H9 (cell line): Measurements from ENCODE around the gene ELP1. TPM values are rescaled to one million over a fixed set of nuclear protein-coding genes. Genes with fewer than 3 reads are reported as not detected.
"Not testable (repeated sequence)": the region's sequence is repeated elsewhere in the genome, so short reads cannot be mapped to it uniquely, and the experiment has no call there.

Experiments used
- DNase-seq: peaks from one replicate; pipeline ENCODE4 v3.0.0-alpha.2; 2017
- H2AFZ ChIP-seq: one replicate; pipeline ENCODE4 v1.6.1; 2013; ENCODE audit warnings: mild to moderate bottlenecking, low read length, control low read depth, moderate library complexity
- H2AK5ac ChIP-seq: 2 replicates; pipeline ENCODE4 v1.6.1; 2013; ENCODE audit warnings: low read length, control low read depth, mixed read lengths; ENCODE audit not compliant: insufficient read length
- H2BK120ac ChIP-seq: one replicate; pipeline ENCODE4 v1.6.1; 2013; ENCODE audit warnings: low read depth, mild to moderate bottlenecking, low read length, control low read depth, inconsistent platforms; ENCODE audit not compliant: poor library complexity, severe bottlenecking
- H2BK12ac ChIP-seq: 2 replicates; pipeline ENCODE4 v1.6.1; 2013; ENCODE audit warnings: low read length, control low read depth, mixed read lengths, low read depth; ENCODE audit not compliant: insufficient read length
- H2BK15ac ChIP-seq: 2 replicates; pipeline ENCODE4 v1.6.1; 2013; ENCODE audit warnings: low read depth, low read length, control low read depth
- H2BK20ac ChIP-seq: one replicate; pipeline ENCODE4 v1.6.1; 2013; ENCODE audit warnings: low read depth, mild to moderate bottlenecking, low read length, control low read depth, inconsistent platforms; ENCODE audit not compliant: poor library complexity, severe bottlenecking
- H2BK5ac ChIP-seq: 2 replicates; pipeline ENCODE4 v1.6.1; 2013; ENCODE audit warnings: low read length, control low read depth, mixed read lengths; ENCODE audit not compliant: insufficient read length
- H3K14ac ChIP-seq: 2 replicates; pipeline ENCODE4 v1.6.1; 2013; ENCODE audit warnings: low read length, control low read depth; ENCODE audit not compliant: insufficient read depth
- H3K18ac ChIP-seq: 2 replicates; pipeline ENCODE4 v1.6.1; 2013; ENCODE audit warnings: low read depth, mild to moderate bottlenecking, mixed read lengths, low read length, control low read depth; ENCODE audit not compliant: insufficient read length
- H3K23ac ChIP-seq: 2 replicates; pipeline ENCODE4 v1.6.1; 2013; ENCODE audit warnings: low read length, control low read depth, mixed read lengths, low read depth; ENCODE audit not compliant: insufficient read length
- H3K23me2 ChIP-seq: 2 replicates; pipeline ENCODE4 v1.6.1; 2013; ENCODE audit warnings: low read depth, mild to moderate bottlenecking, mixed read lengths, low read length, control low read depth; ENCODE audit not compliant: insufficient read length, poor library complexity, severe bottlenecking
- H3K27ac ChIP-seq: 2 replicates; pipeline ENCODE4 v1.5.1; 2013; ENCODE audit warnings: low read length, control low read depth, mixed read lengths, low read depth; ENCODE audit not compliant: insufficient read length
- H3K27me3 ChIP-seq: 2 replicates; pipeline ENCODE4 v1.6.1; 2013; ENCODE audit warnings: low read length, control low read depth, inconsistent platforms; ENCODE audit not compliant: insufficient read depth
- H3K4ac ChIP-seq: 2 replicates; pipeline ENCODE4 v1.6.1; 2013; ENCODE audit warnings: low read depth, mild to moderate bottlenecking, control low read depth, inconsistent platforms, low read length, moderate library complexity
- H3K4me1 ChIP-seq: 2 replicates; pipeline ENCODE4 v1.6.1; 2013; ENCODE audit warnings: low read length, control low read depth, inconsistent platforms; ENCODE audit not compliant: insufficient read depth
- H3K4me2 ChIP-seq: 2 replicates; pipeline ENCODE4 v1.6.1; 2013; ENCODE audit warnings: low read length, control low read depth, mixed read lengths; ENCODE audit not compliant: insufficient read length, insufficient read depth
- H3K56ac ChIP-seq: 2 replicates; pipeline ENCODE4 v1.6.1; 2013; ENCODE audit warnings: low read depth, mild to moderate bottlenecking, mixed read lengths, low read length, control low read depth; ENCODE audit not compliant: insufficient read length
- H3K79me1 ChIP-seq: 2 replicates; pipeline ENCODE4 v1.6.1; 2013; ENCODE audit warnings: low read depth, mild to moderate bottlenecking, moderate library complexity, low read length, control low read depth, inconsistent platforms; ENCODE audit not compliant: insufficient read depth, poor library complexity, severe bottlenecking
- H3K79me2 ChIP-seq: 2 replicates; pipeline ENCODE4 v1.6.1; 2013; ENCODE audit warnings: low read length, control low read depth, inconsistent platforms; ENCODE audit not compliant: insufficient read depth
- H3K9ac ChIP-seq: 2 replicates; pipeline ENCODE4 v1.6.1; 2013; ENCODE audit warnings: low read length, control low read depth, mixed read lengths; ENCODE audit not compliant: insufficient read length; ENCODE audit errors: extremely low read depth
- H3K9me3 ChIP-seq: one replicate; pipeline ENCODE4 v1.6.1; 2013; ENCODE audit warnings: low read depth, low read length, inconsistent platforms; ENCODE audit not compliant: control insufficient read depth
- H3T11ph ChIP-seq: one replicate; pipeline ENCODE4 v1.6.1; 2013; ENCODE audit warnings: mild to moderate bottlenecking, low read length, control low read depth, inconsistent platforms
- H4K20me1 ChIP-seq: one replicate; pipeline ENCODE4 v1.6.1; 2013; ENCODE audit not compliant: control insufficient read depth, insufficient read length, insufficient read depth
- H4K5ac ChIP-seq: 2 replicates; pipeline ENCODE4 v1.6.1; 2013; ENCODE audit warnings: low read depth, mild to moderate bottlenecking, mixed read lengths, low read length, control low read depth; ENCODE audit not compliant: insufficient read length
- H4K8ac ChIP-seq: replicated peaks from 2 replicates; pipeline ENCODE4 v1.6.1; 2013; ENCODE audit warnings: low read length, control low read depth, mixed read lengths, low read depth; ENCODE audit not compliant: insufficient read length
- H4K91ac ChIP-seq: 2 replicates; pipeline ENCODE4 v1.6.1; 2013; ENCODE audit warnings: low read depth, mild to moderate bottlenecking, moderate library complexity, mixed read lengths, low read length, control low read depth; ENCODE audit not compliant: insufficient read length
- H3K27ac Mint-ChIP-seq, 3 experiments: 2 replicates in 2 of 3; 3 replicates in 1 of 3; pipeline ENCODE4 v1.8.0; 2020 to 2021; ENCODE audit warnings: mixed read lengths in 3 of 3, mild to moderate bottlenecking in 1 of 3, moderate library complexity in 1 of 3
- H3K27me3 Mint-ChIP-seq: 2 replicates; pipeline ENCODE4 v1.8.0; 2021; ENCODE audit warnings: low read depth, mild to moderate bottlenecking, moderate library complexity, mixed read lengths
- H3K36me3 Mint-ChIP-seq, 3 experiments: 2 replicates in 2 of 3; 3 replicates in 1 of 3; pipeline ENCODE4 v1.8.0; 2020 to 2021; ENCODE audit warnings: low read depth in 3 of 3, mixed read lengths in 3 of 3; ENCODE audit not compliant: insufficient read depth in 1 of 3
- H3K4me1 Mint-ChIP-seq, 2 experiments: 2 replicates each; pipeline ENCODE4 v1.8.0; 2020; ENCODE audit warnings: mixed read lengths in 2 of 2
- H3K4me3 Mint-ChIP-seq, 2 experiments: 2 replicates in 1 of 2; 3 replicates in 1 of 2; pipeline ENCODE4 v1.8.0; 2020 to 2021; ENCODE audit warnings: mild to moderate bottlenecking in 2 of 2, mixed read lengths in 2 of 2, moderate library complexity in 1 of 2
- H3K9me3 Mint-ChIP-seq, 2 experiments: 2 replicates in 1 of 2; 3 replicates in 1 of 2; pipeline ENCODE4 v1.8.0; 2020; ENCODE audit warnings: mild to moderate bottlenecking in 2 of 2, mixed read lengths in 2 of 2, moderate library complexity in 1 of 2
- CTCF ChIP-seq: fragments of 200-600 bp; sonication (generic); conservative IDR thresholded peaks from 3 replicates; pipeline ENCODE4 v1.8.0; 2021; ENCODE audit warnings: antibody characterized with exemption, mild to moderate bottlenecking
- WGBS: extraction: QIAGEN DNeasy Blood & Tissue Kit; methylation state at CpG from one replicate; pipeline ENCODE4 v1.1.7; 2013; ENCODE audit warnings: missing lambda C conversion rate, low lambda C conversion rate, mixed read lengths; ENCODE audit not compliant: insufficient read length; ENCODE audit errors: extremely low coverage; 5-methylcytosine and 5-hydroxymethylcytosine counted together
- total RNA-seq: library from RNA; stranded (reverse); gene quantifications from 2 replicates; pipeline ENCODE4 v1.2.1, GENCODE V29; 2021

ELP1 gene
- total RNA-seq, 1 experiment from 2014 or later, result 38.7 TPM

- Histone ChIP-seq H3K4me2 (no peak overlapping the region), H3K56ac (no peak overlapping the region), H3K23me2 (no peaks in the 10 kb centered on the region), H3K9ac (no peak overlapping the region), H2BK5ac (no peak overlapping the region), H2BK20ac (no peak overlapping the region), H3K4ac (no peak overlapping the region), H3T11ph (no peak overlapping the region), H3K79me1 (no peaks in the 10 kb centered on the region), H4K5ac (no peak overlapping the region), H2BK12ac (no peak overlapping the region), H2BK120ac (no peak overlapping the region), H3K4me1 (no peaks in the 10 kb centered on the region), H3K27ac (no peak overlapping the region), H3K14ac (no peak overlapping the region), H2BK15ac (no peak overlapping the region), H3K9me3 (no peaks in the 10 kb centered on the region), H4K8ac (no peak overlapping the region), H3K23ac (no peak overlapping the region), H3K79me2 (no peaks in the 10 kb centered on the region), H3K27me3 (no peaks in the 10 kb centered on the region), H4K91ac (no peak overlapping the region), H4K20me1 (no peaks in the 10 kb centered on the region), H2AK5ac (no peak overlapping the region), H3K18ac (no peak overlapping the region), H2AFZ (no peak overlapping the region)
- no peak for TF ChIP-seq CTCF
- Mint-ChIP-seq H3K36me3 (peaks cover 4 to 64% (median 52%) of the 10 kb centered on the region in 3 experiments; a peak in 6 of 7 replicates), H3K9me3 (no peaks in the 10 kb centered on the region), H3K27me3 (no peaks in the 10 kb centered on the region), H3K4me1 (no peaks in the 10 kb centered on the region), H3K4me3 (no peak overlapping the region), H3K27ac (no peak overlapping the region)
- no CpG with 5 or more reads among the region's 1 CpG for WGBS
- DNase-seq, result no peak
Measured at GRCh38 chr9:108921200-108921599, 12.7 kb downstream of the ELP1 start.

DNA sequence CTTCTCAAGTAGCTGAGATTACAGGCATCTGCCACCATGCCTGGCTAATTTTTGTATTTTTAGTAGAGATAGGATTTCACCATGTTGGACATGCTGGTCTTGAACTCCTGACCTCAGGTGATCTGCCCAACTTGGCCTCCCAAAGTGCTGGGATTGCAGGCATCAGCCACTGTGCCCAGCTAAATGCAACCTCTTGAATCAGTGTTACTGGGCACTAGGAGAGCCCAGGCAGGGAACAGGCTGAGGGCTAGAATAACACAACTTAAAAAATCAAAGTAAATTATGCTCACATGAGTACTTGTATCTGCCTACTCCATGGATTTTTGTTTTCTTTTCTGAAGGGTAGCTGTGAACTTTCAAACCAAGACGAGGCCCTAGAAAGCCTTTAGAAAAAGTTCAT is 13.5 kb downstream of the ELP1 start:
- H4K5ac ChIP-seq, H3K14ac ChIP-seq, H3K4me3 Mint-ChIP-seq, H3K27ac ChIP-seq, DNase-seq, H2BK120ac ChIP-seq, H4K8ac ChIP-seq, H3K9me3 Mint-ChIP-seq, H2BK12ac ChIP-seq, H3K4me2 ChIP-seq, H3T11ph ChIP-seq, H3K4ac ChIP-seq, H3K27me3 ChIP-seq, H2BK5ac ChIP-seq, H3K27ac Mint-ChIP-seq, H3K9ac ChIP-seq, H3K23me2 ChIP-seq, H2AK5ac ChIP-seq, H3K79me1 ChIP-seq, H3K4me1 ChIP-seq, H3K23ac ChIP-seq, H3K4me1 Mint-ChIP-seq, H2AFZ ChIP-seq, H3K18ac ChIP-seq, H3K79me2 ChIP-seq, H4K20me1 ChIP-seq, H4K91ac ChIP-seq, H3K27me3 Mint-ChIP-seq, H3K56ac ChIP-seq, H2BK20ac ChIP-seq, H2BK15ac ChIP-seq, H3K9me3 ChIP-seq: not testable (repeated sequence)
- WGBS, result no CpG with 5 or more reads among the region's 1 CpG
- peaks cover 2 to 64% (median 54%) of the 10 kb centered on the region in 3 experiments; a peak in 6 of 7 replicates for H3K36me3 Mint-ChIP-seq
